HG02678 (cell line): Measurements from ENCODE around the gene VIPAS39.

Experiments used
- ATAC-seq: cut with Tn5 transposase; IDR thresholded peaks from one replicate; pipeline ENCODE4 v1.9.1; 2021; ENCODE audit warnings: mild to moderate bottlenecking, moderate library complexity; ENCODE audit not compliant: unreplicated experiment

The VIPAS39 gene

GRCh38 chr14:77457522-77458248, at the start of gene VIPAS39, which contains the start of gene AHSA1:
Gene VIPAS39 (minus strand): TSS chr14:77457601. CDS start chr14:77454102, 3,499 bp downstream.
Gene AHSA1 (plus strand): TSS chr14:77458093. CDS start chr14:77458190, 97 bp downstream.
- peak; percentile 91 for ATAC-seq

GRCh38 chr14:77505031-77505430, 47.6 kb upstream of the VIPAS39 start:
- no peak for ATAC-seq

GRCh38 chr14:77503138-77503537, 45.7 kb upstream of the VIPAS39 start:
- no peak for ATAC-seq

- ATAC-seq, result no peak
These were observed 44.8 kb upstream of the VIPAS39 start for GRCh38 chr14:77502109-77502782.

GRCh38 chr14:77498984-77499527, 41.7 kb upstream of the VIPAS39 start:
- ATAC-seq, result peak; percentile 31

GRCh38 chr14:77498120-77498979, 40.9 kb upstream of the VIPAS39 start, which contains the start of gene ISM2:
Gene ISM2 (minus strand): TSS chr14:77498816. CDS start chr14:77498793, 23 bp downstream.
- ATAC-seq, result peak; percentile 57

GRCh38 chr14:77495334-77495733, 37.9 kb upstream of the VIPAS39 start:
- ATAC-seq, result no peak

- ATAC-seq, result no peak
These were observed 33.7 kb upstream of the VIPAS39 start for GRCh38 chr14:77491056-77491455.

GRCh38 chr14:77490347-77490986, 33.1 kb upstream of the VIPAS39 start:
- ATAC-seq, result no peak

- no peak for ATAC-seq
These were observed 31.6 kb upstream of the VIPAS39 start for GRCh38 chr14:77489041-77489440.

GRCh38 chr14:77488558-77488957, 31.2 kb upstream of the VIPAS39 start:
- ATAC-seq, result no peak

- no peak for ATAC-seq
These were observed 28.7 kb upstream of the VIPAS39 start for GRCh38 chr14:77485901-77486678.

GRCh38 chr14:77485256-77485655, 27.9 kb upstream of the VIPAS39 start:
- ATAC-seq, result no peak

GRCh38 chr14:77482422-77482821, 25.0 kb upstream of the VIPAS39 start:
- no peak for ATAC-seq

GRCh38 chr14:77478796-77479195, 21.4 kb upstream of the VIPAS39 start:
- ATAC-seq, result peak; percentile 83

GRCh38 chr14:77478029-77478428, 20.6 kb upstream of the VIPAS39 start:
- ATAC-seq, result no peak

- no peak for ATAC-seq
These were observed 18.2 kb upstream of the VIPAS39 start for GRCh38 chr14:77475432-77476115.

GRCh38 chr14:77474479-77475177, 17.2 kb upstream of the VIPAS39 start:
- no peak for ATAC-seq
